Parathyroid adenoma (tissue), 2 donors: ENCODE data around the gene NEIL1.
"Not testable (repeated sequence)": the region's sequence is repeated elsewhere in the genome, so short reads cannot be mapped to it uniquely, and the experiment has no call there.

Experiments used
- H2AFZ ChIP-seq: fragments of 300-600 bp; sonication (generic); one replicate; pipeline ENCODE4 v1.7.0; 2017; ENCODE audit warnings: antibody characterized with exemption, mild to moderate bottlenecking
- H3K27ac ChIP-seq: fragments of 300-600 bp; sonication (generic); one replicate; pipeline ENCODE4 v1.7.0; 2017
- H3K27me3 ChIP-seq: fragments of 300-600 bp; sonication (generic); one replicate; pipeline ENCODE4 v1.7.0; 2017; ENCODE audit warnings: low read length; ENCODE audit not compliant: control insufficient read depth, insufficient read depth
- H3K36me3 ChIP-seq: fragments of 300-600 bp; sonication (generic); one replicate; pipeline ENCODE4 v1.7.0; 2017; ENCODE audit warnings: low read length; ENCODE audit not compliant: control insufficient read depth, insufficient read depth
- H3K4me1 ChIP-seq: fragments of 300-600 bp; sonication (generic); one replicate; pipeline ENCODE4 v1.7.0; 2017; ENCODE audit warnings: control low read depth
- H3K4me2 ChIP-seq: fragments of 300-600 bp; sonication (generic); one replicate; pipeline ENCODE4 v1.7.0; 2017; ENCODE audit warnings: low read length
- H3K4me3 ChIP-seq: fragments of 300-600 bp; sonication (generic); one replicate; pipeline ENCODE4 v1.7.0; 2017; ENCODE audit warnings: low read depth, low read length
- H3K79me2 ChIP-seq: fragments of 300-600 bp; sonication (generic); one replicate; pipeline ENCODE4 v1.7.0; 2017; ENCODE audit warnings: control low read depth
- H3K9ac ChIP-seq: fragments of 300-600 bp; sonication (generic); one replicate; pipeline ENCODE4 v1.7.0; 2017; ENCODE audit warnings: mild to moderate bottlenecking
- H3K9me3 ChIP-seq: fragments of 300-600 bp; sonication (generic); one replicate; pipeline ENCODE4 v1.7.0; 2017; ENCODE audit warnings: low read length; ENCODE audit not compliant: control insufficient read depth
- CTCF ChIP-seq: fragments of 300-600 bp; sonication (generic); IDR thresholded peaks from one replicate; pipeline ENCODE4 v1.7.0; 2017; ENCODE audit warnings: antibody characterized with exemption, mild to moderate bottlenecking
- donor health status: primary hyperparathyroidism.

The NEIL1 gene

GRCh38 chr15:75371486-75371885, 24.6 kb downstream of the NEIL1 start:
- Histone ChIP-seq H3K4me1 (peaks cover 4% of the 10 kb centered on the region), H3K9ac (no peak overlapping the region), H3K9me3 (no peaks in the 10 kb centered on the region), H3K27me3 (no peaks in the 10 kb centered on the region), H3K27ac (no peak overlapping the region), H3K4me3 (no peak overlapping the region), H3K36me3 (no peaks in the 10 kb centered on the region), H3K79me2 (no peaks in the 10 kb centered on the region), H2AFZ (no peak overlapping the region), H3K4me2 (no peak overlapping the region)
- TF ChIP-seq CTCF: no peak

GRCh38 chr15:75371901-75372688, 25.3 kb downstream of the NEIL1 start:
- TF ChIP-seq CTCF: no peak

GRCh38 chr15:75380773-75381172, 33.9 kb downstream of the NEIL1 start:
- Histone ChIP-seq H3K9ac (no peak overlapping the region), H3K4me2 (no peak overlapping the region), H2AFZ (no peak overlapping the region), H3K27ac (no peak overlapping the region), H3K9me3 (no peaks in the 10 kb centered on the region), H3K79me2 (no peaks in the 10 kb centered on the region), H3K4me1 (no peaks in the 10 kb centered on the region), H3K36me3 (no peaks in the 10 kb centered on the region), H3K4me3 (no peak overlapping the region), H3K27me3 (no peaks in the 10 kb centered on the region)
- no peak for TF ChIP-seq CTCF

More at GRCh38 chr15:75371901-75372688, 25.3 kb downstream of the NEIL1 start:
- H3K9ac ChIP-seq: no peak overlapping the region
- H3K79me2 ChIP-seq: no peaks in the 10 kb centered on the region
- H3K4me2 ChIP-seq: no peak overlapping the region
- H3K27ac ChIP-seq: no peak overlapping the region
- H3K4me3 ChIP-seq: no peak overlapping the region
- H3K9me3 ChIP-seq: no peaks in the 10 kb centered on the region
- H2AFZ ChIP-seq: no peak overlapping the region
- no peaks in the 10 kb centered on the region for H3K36me3 ChIP-seq
- H3K27me3 ChIP-seq: no peaks in the 10 kb centered on the region
- peaks cover 4% of the 10 kb centered on the region for H3K4me1 ChIP-seq

GRCh38 chr15:75383986-75384385, 37.1 kb downstream of the NEIL1 start:
- not testable (repeated sequence) for H3K27ac ChIP-seq, H2AFZ ChIP-seq, H3K4me1 ChIP-seq, H3K9me3 ChIP-seq, H3K4me2 ChIP-seq, H3K79me2 ChIP-seq, H3K36me3 ChIP-seq, H3K4me3 ChIP-seq, H3K27me3 ChIP-seq, H3K9ac ChIP-seq

- H3K9ac ChIP-seq: no peak overlapping the region
- H3K4me3 ChIP-seq: no peak overlapping the region
- H3K27me3 ChIP-seq: no peaks in the 10 kb centered on the region
- no peak for TF ChIP-seq CTCF
- no peak overlapping the region for H3K27ac ChIP-seq
- H3K36me3 ChIP-seq: no peaks in the 10 kb centered on the region
- H3K79me2 ChIP-seq: no peaks in the 10 kb centered on the region
- H3K4me2 ChIP-seq: no peak overlapping the region
- no peaks in the 10 kb centered on the region for H3K9me3 ChIP-seq
- no peak overlapping the region for H2AFZ ChIP-seq
- no peaks in the 10 kb centered on the region for H3K4me1 ChIP-seq
These were observed 43.0 kb downstream of the NEIL1 start for GRCh38 chr15:75389791-75390382.
